IPS DF 4.7 (cell line): ENCODE data around the gene ANKAR.
"Not testable (repeated sequence)": the region's sequence is repeated elsewhere in the genome, so short reads cannot be mapped to it uniquely, and the experiment has no call there.

Source experiments
- DNase-seq: peaks from one replicate; pipeline ENCODE4 v3.0.0-alpha.2; 2013; ENCODE audit warnings: low spot score; ENCODE audit errors: extremely low read depth

ANKAR gene

DNA sequence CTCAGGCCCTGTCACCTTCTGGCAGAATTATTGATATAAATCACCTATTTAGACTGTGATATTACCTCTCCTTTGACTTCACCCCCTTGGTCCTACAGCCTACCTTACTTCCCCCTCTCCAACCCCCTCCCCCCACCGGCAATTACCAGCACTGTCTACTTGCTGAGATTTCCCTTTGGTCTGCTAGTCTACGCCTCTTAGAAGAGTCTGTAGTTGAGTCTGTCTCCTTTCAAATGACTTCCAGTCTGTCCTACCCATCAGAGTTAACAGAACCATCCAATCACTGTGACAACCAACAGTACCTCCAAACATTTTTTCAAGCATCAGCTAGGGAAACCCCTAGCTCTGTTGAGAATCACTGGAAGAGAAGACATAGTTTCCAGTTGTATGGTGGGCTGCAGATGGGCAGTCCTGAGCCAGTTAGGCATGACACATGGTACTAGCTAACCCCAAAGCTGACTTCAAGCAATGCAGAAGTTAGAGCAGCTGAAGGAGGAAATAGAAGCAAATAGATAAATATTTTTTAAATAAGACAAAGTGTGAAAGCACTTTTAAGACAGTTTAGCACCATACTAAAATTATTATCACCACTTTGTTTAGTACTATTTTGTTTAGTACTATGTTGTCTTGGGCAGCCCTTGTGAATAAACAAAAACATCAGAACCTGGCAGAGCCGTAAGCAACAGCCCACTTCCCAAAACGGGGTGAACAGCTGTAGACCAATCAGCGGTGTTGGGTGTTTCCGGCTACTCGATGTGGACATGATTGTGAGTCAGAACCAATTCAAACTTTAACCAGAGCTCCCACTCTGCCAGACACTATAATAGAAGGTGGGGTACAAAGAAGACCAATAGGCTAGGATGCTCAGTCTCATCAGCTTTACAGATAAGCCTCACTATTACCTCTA is 15.9 kb upstream of the ANKAR start:
- no peak for DNase-seq

DNA sequence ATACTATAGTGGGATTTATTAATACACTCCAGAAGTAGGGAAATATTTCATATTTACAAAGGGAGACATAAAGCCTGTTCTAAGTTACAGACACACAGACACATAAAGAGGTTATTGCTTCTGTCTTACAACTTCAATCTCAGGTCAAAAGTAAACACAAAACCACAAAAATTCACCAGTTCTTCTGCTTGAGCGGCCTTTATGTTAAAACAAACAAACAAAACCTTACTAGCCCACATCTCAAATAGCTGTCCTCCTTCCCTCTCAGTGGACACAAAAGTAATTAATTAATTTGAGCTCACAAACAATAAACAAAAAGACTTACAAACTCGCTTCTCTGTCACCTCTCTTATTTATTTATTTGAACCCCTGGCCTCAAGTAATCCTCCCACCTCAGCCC is 14.7 kb upstream of the ANKAR start:
- DNase-seq: no peak

DNA sequence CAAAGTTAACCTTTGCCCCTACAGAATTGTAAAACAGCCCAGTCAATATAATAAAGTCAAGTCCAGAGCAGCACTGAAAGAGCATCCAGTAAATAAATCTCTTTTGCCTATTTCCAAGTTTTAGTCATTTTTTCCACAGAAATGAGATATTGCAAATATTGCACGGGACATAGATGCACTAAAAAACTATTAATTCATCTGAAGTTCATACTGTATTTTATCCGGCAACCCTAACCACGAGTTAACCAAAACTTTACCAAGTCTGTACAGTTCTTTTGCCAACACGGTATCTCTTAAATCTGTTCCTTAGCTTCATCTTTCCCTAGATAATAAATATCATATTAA is 13.7 kb upstream of the ANKAR start:
- no peak for DNase-seq

DNA sequence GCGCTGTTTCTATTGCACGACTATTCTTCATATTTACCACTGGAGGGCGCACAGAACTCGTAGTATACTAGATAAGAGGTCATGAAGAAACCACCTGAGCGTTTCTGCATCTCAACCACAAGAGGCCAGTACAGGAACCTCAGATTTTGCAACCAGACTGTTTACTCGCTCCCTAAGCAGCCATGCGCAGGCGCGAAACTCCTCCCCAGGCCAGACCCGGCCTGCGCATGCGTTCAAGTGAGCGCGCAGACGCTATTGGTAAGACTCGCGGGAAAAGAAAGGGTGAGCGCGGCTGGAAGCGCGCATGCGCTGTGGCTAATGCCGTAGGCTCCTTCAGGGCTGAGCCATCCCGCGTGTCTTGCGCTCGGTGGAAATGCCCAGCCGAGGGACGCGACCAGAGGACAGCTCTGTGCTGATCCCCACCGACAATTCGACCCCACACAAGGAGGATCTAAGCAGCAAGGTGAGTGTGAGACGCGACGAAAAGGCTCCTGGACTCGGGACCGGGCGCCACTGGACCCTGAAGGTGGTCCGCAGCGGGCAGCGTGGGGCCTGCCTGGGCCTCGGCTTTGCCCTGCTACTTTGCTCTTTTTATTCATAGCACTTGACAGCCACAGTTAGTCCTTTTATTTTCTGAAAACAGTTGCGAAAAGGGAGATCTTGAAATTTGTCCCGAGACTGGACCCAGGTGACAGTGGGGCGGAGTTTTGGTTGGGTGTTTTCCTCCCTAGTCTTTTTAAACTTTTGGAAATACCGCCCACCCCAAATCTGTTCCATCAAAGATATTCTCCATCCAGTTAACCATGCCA is 13.1 kb upstream of the ANKAR start, which contains the start of gene ASNSD1:
ASNSD1 (plus strand) TSS at position 312 of the 809 bp plus-strand sequence. CDS start 4,674 bp downstream, outside the sequence.
- DNase-seq: peak; percentile 98

DNA sequence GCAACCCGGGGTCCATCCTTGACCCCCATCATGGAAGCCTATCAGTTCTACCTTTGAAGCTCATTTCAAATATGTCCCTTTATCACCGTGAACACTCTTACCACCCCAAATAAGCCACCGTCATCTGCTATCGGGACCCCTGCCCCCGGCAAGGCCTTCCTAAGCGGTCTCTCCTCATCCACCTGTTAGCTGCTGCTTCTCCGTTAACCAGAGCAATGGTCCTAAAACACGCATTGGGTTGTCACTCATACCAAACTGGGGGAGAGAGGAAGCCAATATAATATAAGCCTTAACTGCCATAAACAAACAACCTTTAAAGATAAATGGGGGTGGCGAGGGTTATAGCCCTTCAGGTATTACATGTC is 12.5 kb upstream of the ANKAR start:
- DNase-seq: no peak

DNA sequence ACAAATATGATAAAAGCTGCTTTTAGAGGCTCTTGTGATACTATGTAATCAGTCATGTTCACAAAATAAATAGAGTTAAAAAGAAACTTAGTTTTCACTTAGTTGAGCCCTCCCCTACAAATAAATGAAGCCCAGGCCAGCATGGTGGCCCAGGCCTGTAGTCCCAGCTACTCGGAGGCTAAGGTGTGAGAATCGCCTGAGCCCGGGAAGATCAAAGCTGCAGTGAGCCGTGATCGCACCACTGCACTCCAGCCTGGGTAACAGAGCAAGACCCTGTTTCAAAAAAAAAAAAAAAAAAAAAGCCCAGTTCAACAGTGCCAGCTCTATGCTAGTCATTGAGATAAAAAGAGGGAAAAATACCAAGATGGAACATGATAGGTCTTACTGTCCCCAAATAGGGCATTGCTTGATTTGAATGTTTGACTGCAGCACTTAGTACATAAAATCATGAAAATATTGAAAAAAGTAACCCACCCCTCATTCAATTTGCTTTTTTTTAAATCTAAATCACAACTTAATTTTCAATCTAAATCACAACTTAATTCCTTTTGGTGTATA is 11.7 kb upstream of the ANKAR start:
- DNase-seq: no peak

DNA sequence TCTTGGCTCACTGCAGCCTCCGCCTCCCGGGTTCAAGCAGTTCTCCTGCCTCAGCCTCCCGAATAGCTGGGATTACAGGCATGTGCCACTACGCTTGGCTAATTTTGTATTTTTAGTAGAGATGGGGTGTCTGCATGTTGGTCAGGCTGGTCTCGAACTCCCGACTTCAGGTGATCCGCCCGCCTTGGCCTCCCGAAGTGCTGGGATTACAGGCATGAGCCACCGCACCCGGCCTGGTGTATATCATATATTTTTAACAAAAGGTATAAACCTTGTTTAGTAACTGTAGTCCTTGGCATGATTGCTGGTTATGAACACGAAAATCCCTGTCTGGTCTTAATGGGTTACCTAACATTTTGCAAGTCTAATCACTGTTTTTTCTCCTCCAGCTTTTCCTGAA is 11.2 kb upstream of the ANKAR start:
- DNase-seq: not testable (repeated sequence)

DNA sequence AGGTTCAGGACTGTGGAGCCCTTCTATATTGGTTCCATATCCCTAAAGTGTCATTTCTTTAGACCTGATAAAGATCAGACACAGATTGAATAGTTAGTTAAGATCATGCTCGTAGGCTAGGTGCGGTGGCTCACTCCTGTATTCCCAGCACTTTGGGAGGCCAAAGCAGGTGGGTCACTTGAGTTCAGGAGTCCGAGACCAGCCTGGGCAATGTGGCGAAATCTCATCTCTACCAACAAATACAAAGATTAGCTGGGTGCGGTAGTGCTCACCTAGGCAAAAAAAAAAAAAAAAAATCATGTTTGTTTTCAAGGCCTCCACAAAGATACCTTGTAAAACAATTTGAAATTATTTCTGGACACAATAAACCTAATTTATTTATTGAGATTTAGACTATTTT is 4.6 kb upstream of the ANKAR start:
- no peak for DNase-seq

DNA sequence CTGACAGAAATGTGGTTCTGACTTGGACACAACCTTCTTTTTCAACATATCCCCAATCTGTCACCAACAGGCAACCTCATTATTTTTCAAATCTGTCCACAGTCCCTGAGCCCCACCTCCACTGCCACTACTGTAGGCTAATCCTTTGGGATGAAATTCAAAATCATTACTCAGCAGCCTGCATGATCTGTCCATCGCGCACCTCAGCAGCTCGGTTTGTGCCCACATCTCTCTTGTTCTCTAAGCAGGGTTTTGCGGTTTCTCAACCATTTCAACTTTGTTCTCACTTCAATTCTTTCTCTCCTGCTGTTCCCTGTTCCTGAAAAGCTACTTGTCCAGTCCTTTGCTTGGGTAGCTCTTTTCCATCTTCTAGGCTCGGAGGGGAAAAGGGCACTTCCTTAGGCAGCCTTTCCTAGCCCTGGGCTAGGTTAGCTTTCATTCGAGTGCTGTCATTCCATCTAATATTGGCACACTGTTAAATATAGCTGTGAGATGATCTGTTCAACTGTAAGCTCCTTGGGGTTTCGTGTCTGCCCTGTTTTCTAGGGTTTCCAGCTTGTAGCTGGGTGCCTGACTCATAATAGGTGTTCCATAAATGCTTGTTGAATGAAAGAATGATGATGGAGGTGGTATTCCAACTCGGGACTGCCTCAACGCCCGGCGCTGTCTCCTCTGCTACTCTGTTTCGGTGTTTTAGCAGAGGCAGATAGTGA is 653 bp upstream of the ANKAR start:
- DNase-seq: no peak

DNA sequence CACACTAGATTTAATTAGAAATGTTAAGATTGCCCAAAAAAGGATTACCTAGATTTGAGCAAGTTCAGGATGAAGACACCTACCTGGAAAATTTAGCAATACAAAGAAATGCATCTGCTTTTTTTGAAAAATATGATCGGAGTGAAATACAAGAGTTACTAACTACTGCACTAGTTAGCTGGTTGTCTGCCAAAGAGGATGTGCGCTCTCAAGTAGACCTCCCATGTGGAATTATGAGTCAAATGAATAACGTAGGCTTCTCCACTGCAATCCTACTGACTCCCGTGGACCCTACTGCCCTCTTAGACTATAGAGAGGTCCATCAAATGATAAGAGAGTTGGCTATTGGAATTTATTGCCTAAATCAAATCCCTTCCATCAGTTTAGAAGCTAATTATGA is 2.0 kb downstream of the ANKAR start:
- no peak for DNase-seq

DNA sequence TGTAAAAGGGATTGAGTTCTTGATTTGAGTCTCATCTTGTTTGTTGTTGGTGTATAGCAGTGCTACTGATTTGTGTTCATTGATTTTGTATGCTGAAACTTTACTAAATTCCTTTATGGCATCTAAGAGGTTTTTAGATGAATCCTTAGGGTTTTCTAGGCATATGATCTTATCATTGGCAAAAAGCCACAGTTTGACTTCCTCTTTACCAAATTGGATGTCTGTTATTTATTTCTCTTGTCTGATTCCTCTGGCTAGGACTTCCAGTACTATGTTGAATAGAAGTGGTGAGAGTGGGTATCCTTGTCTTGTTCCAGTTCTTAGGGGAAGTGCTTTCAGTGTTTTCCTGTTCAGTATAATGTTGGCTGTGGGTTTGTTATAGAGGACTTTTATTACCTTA is 4.8 kb downstream of the ANKAR start:
- DNase-seq: no peak

DNA sequence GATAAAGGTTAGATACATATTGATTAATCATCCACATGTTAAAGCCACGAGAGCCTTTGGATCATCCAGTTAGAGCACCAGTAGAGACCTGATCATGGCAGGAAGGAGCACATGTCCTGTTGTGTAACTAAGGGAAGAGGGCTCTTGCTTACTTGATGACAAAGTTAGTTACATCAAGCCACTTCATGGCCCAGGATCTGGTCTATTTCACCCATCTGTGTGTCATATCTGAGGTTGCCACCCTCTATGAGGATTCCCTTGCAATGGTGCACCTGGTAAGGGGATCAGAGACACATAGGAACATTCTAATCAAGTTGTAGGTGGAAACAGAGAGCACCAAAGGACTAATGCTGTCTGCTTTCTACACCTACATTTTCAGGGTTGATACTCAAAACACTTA is 6.7 kb downstream of the ANKAR start:
- DNase-seq: no peak

DNA sequence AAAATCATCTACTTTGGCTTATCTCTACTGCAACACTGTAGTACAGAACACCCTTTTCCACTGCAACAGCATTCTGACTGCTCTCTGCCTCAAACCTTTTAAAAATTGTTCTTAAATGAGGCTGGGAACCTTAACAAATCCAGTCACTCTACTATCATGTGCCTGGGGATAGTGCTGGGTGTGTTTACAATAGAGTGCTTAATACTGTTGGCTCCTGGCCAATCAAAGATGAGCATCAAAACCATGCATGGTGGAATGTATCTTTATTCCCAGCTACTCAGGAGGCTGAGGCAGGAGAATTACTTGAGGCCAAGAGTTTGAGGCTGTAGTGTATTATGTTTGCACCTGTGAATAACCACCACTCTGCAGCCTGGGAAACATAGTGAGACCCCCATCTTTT is 7.4 kb downstream of the ANKAR start:
- no peak for DNase-seq

DNA sequence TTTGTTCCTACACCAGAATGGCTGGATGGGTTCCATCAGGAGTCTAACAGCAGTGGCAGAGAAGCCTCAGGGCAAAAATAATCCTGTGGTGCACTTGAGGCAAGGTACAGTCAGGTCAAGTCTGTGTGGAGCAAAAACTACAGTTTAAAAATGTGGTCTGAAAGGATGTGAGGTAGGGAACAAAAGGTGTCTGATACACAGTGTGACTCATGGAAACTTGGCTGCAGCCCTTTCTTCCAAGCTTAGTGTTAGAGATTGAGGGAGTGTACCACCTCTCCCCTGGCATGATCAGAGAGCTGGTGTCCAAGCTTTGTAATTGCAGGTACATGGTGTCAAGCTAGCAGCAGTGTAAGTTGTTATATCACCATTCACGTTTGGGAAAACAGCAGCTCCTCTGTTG is 8.9 kb downstream of the ANKAR start:
- DNase-seq: no peak

DNA sequence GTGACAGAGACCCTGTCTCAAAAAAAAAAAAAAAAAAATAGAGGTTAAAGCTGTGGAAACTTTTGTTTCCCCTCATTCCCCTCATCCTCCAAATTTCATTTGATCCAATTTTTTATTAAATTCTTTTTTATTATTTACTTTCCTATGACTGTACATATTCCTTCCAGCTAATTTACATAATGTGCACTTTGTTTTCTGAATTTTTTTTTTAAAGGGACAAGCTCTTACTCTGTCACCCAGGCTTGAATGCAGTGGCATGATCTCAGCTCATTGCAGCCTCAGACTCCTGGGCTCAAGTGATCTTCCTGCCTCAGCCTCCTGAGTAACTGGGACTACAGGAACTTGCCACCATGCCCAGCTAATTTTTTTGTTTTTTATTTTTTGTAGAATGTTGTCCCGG is 10.3 kb downstream of the ANKAR start:
- no peak for DNase-seq

DNA sequence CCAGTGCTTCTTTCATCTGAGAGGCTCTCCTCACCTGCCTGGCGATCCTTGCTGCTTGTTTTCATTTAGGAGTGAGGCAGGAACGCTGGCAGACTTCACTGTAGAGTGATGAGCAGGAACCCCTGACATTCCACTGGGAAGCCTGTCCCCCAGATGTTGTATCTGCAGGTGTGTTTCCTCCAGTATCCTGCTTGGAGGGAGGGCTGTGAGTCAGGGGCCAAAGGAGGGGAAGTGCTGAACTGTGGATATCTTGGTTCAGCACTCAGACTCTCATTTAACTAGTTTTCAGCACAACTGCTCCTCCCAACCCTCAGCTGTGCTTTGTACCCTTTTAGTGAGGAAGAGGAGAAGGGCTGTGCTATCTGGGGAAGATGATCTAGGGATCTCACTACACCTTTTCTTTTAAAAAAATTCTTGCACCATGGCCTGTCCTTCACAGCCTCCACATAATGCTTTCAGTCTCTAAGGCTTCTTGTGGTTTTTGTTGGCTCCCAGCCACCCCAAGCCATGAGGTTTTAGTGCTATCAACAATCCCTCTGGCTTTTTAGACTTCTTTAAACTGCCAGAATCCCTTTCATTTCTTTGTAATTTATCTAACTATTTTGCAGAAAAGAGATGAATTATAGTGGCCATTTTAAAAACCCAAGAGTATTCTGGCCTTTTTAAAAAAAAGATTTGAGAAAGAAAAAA is 11.2 kb downstream of the ANKAR start:
- DNase-seq: no peak

DNA sequence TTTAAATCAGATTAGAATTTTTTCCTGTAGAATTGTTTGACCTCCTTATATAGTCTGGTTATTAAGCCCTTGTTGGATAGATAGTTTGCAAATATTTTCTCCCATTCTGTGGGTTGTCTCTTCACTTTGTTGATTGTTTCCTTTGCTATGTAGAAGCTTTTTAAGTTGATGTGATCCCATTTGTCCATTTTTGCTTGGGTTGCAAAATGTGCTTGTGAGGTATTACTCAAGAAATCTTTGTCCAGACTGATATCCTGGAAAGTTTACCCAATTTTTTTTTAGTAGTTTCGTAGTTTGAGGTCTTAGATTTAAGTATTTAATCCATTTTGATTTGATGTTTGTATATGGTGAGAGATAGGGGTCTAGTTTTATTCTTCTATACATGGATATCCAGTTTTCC is 13.3 kb downstream of the ANKAR start:
- not testable (repeated sequence) for DNase-seq

DNA sequence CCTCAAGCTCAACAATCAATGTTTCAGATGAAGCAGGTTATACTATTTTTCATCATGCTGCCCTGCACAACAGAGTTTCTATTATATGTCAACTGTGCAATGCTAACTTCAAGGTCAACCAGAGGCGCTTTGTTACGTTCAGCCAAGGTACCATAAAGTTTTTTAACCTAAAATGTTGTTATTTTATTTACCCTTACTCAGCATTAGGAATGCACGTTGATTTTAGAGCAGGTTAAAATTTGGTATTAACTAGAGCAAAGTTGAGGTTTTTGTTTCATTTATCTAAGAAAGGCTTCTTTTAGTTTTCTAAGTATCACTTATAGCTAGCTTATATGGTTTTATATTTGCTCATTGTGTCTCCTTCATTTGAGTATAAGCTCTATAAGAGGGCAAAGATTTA is 21.8 kb downstream of the ANKAR start:
- DNase-seq: no peak

DNA sequence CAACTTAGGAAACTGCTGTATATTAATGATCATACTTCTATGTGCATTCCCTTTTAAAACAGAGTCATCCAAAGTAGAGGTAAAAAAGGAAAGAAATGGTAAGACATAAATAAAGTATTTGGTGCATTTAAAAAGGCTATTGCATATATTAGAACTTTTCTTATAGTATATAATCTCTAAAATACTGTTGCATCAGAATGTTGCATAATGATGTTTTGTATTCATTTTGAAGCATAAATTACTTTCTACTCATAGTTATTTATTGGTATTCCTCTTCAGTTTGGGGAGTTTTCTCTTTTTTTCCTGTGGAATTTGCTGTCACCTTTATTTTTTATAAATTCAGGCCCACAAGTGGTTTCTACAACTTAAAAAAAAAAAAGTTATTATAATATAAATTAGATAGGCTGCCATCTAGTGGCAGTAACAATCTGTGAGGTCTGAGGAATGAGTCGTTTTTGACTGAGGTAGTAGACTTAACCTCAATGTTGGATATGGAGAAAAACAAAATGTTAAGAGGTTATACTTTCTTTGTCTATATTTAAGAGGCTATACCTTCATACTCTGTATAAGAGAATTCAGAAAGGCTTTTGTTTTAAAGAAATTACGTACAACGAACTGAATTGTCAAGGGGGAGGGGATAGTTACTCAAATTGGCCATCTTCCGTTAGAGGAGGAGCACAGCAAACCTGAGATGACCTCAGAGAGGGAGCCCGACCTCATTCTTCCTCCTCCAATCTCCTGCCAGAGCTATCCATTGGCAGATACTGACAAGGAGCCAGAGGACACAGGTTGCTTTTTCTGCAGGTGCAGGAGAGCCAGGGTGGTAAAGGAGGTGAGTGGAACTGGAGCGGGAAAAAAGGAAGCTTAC is 23.8 kb downstream of the ANKAR start:
- DNase-seq: no peak

DNA sequence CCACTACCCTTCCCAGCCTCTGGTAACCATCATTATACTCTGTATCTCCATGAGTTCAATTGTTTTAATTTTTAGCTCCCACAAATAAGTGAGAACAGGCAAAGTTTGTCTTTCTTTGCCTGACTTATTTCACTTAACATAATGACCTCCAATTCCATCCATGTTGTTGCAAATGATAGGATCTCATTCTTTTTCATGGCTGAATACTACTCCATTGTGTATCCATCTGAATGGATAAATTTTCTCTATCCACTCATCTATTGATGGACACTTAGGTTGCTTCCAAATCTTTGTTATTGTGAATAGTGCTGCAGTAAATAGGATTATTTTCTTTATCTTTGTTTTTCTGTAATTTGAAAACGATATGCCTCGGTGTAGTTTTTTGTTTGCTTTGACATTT is 26.2 kb downstream of the ANKAR start:
- DNase-seq: no peak
